PFSK-1 (cell line): Measurements from ENCODE around the gene GRWD1.
A peak's percentile ranks its signal among the peaks of the same experiment; 100 is the strongest.

ENCODE experiments used
- FOXP2 ChIP-seq: optimal IDR thresholded peaks from 2 replicates; pipeline ENCODE3; 2011; ENCODE audit warnings: borderline replicate concordance, control low read depth, inconsistent platforms; ENCODE audit not compliant: insufficient read depth; ENCODE audit errors: extremely low read length, extremely low read depth
- POLR2AphosphoS5 ChIP-seq: IDR thresholded peaks from 2 replicates; pipeline ENCODE4 v1.6.1; 2012; ENCODE audit warnings: low read depth, mild to moderate bottlenecking, control low read depth, low read length, moderate library complexity
- SIN3A ChIP-seq: IDR thresholded peaks from 2 replicates; pipeline ENCODE4 v1.6.1; 2012; ENCODE audit warnings: mild to moderate bottlenecking, low read length, moderate library complexity, borderline replicate concordance; ENCODE audit not compliant: insufficient read depth
- TAF1 ChIP-seq: IDR thresholded peaks from 2 replicates; pipeline ENCODE4 v1.6.1; 2012; ENCODE audit warnings: low read length, control low read depth, borderline replicate concordance; ENCODE audit not compliant: insufficient read depth
- TF ChIP-seq, protein P1 (sequence below), 2 experiments: IDR thresholded peaks; 2 replicates each; pipeline versions ENCODE4 v1.6.1 to v1.8.0; 2011 to 2012; ENCODE audit warnings: low read depth in 2 of 2, low read length in 2 of 2, control low read depth in 1 of 2, inconsistent platforms in 1 of 2, mild to moderate bottlenecking in 1 of 2, moderate library complexity in 1 of 2; ENCODE audit not compliant: insufficient read depth in 1 of 2

Gene GRWD1

DNA sequence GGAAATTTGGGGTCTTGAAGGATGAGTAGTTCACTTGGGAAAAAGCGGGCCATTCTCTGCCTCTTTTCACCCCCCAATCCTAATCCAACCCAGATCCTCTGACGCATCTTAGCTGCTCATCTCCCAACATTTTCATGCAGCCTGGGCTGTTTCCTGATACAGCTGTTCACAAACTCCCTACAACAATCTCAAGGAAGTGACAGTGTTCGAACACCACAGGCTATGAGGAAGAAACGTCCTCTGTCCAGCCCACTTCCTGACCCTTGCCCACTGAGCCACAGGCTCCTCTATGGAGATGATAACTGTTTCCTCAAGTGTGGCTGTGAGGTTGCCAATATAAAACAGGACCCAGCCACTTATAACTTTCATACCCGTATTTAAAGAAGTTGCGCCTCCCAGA is 49.6 kb downstream of the GRWD1 start:
- TF ChIP-seq, protein P1, sequence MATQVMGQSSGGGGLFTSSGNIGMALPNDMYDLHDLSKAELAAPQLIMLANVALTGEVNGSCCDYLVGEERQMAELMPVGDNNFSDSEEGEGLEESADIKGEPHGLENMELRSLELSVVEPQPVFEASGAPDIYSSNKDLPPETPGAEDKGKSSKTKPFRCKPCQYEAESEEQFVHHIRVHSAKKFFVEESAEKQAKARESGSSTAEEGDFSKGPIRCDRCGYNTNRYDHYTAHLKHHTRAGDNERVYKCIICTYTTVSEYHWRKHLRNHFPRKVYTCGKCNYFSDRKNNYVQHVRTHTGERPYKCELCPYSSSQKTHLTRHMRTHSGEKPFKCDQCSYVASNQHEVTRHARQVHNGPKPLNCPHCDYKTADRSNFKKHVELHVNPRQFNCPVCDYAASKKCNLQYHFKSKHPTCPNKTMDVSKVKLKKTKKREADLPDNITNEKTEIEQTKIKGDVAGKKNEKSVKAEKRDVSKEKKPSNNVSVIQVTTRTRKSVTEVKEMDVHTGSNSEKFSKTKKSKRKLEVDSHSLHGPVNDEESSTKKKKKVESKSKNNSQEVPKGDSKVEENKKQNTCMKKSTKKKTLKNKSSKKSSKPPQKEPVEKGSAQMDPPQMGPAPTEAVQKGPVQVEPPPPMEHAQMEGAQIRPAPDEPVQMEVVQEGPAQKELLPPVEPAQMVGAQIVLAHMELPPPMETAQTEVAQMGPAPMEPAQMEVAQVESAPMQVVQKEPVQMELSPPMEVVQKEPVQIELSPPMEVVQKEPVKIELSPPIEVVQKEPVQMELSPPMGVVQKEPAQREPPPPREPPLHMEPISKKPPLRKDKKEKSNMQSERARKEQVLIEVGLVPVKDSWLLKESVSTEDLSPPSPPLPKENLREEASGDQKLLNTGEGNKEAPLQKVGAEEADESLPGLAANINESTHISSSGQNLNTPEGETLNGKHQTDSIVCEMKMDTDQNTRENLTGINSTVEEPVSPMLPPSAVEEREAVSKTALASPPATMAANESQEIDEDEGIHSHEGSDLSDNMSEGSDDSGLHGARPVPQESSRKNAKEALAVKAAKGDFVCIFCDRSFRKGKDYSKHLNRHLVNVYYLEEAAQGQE (IDR thresholded peaks at IDR 0.05; ENCODE audit: insufficient read depth in 1 of 2, low read depth in 2 of 2, low read length in 2 of 2): peak in 1 of 2 experiments; percentile 70; a peak in 2 of 4 replicates
- TF ChIP-seq SIN3A (peak; percentile 67; the same call in 1 of the 2 replicates), FOXP2 (peak; percentile 34), TAF1 (no peak), POLR2AphosphoS5 (no peak)

DNA sequence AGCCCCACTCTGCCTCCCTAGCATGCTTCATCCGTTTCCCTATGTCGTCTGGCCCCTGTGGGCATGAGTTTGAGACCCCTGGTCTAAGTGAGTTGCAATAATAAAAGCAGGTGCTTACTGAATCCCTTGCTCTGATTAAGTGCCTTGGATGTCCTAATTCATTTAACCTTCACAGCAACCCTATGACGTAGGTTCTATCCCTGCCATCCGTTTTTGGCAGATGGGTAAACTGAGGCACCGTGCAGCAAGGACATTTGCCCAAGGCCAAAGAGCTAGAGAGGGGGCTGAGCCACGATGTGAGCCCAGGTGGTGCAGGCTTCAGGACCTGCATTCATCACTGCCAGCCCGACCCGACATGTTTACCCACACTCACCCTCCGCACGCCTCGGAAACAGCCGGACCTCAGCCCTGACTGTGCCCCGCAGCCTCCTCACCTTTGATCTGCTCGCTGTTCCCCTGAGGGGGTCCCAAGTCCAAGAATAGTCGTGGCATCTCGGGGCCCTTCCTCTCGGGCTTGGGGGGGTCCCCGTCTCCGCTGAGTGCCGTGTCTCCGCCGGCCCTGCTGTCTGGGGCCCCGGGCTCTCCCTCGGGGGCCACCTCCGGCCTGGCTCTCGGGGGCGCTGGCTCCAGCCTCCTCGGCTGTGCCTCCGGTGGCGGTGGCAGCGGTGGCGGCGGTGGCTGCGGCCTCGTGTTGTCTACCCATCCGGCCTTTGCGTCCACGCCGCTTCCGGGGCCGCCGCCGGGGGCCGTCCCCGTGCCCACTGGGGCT is 51.4 kb downstream of the GRWD1 start:
- TF ChIP-seq FOXP2: no peak
- TF ChIP-seq SIN3A: no peak
- TF ChIP-seq, protein P1 (IDR thresholded peaks at IDR 0.05; ENCODE audit: insufficient read depth in 1 of 2, low read depth in 2 of 2, low read length in 2 of 2): no peak

DNA sequence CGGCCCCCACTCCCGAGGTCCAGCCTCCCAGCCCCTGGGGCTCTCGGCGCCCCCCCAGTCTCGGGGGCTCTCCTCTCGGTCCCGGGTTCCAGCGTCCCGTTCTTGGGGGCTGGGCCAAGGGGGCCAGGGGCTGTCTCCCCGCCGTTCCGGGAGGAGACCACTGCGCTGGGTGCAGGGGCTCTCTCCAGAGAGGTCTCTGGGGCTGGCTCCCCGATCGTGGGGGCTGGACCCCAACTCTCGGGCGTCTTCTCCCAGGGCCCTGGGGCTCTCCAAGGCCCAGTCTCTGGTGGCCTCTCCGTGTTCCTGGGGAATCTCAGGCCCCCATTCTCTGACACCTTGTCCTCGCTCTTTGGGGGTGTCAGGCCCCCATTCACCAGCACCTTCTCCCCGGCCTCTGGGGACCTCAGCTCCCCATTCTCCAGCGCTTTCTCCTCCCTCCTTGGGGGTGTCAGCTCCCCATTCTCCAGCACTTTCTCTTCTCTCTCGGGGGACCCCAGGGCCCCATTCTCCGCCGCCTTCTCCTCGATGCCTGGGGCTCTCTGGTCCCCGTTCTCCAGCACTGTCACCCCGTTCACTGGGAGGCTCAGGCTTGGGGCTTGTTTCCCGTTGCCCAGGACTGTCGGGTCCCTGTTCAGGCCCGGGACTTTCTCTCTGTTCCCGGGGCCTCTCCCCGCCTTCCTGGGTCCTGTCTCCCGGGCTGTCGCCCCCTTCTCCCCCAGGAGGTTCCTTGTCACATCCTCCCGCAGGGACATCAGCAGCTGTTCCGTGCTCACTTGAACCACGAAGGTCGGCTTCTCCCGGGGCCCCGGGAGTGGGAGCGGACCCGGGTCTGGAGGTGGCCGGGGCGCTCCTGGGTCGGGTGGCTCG is 52.2 kb downstream of the GRWD1 start:
- TF ChIP-seq TAF1: no peak
- TF ChIP-seq SIN3A: no peak
- TF ChIP-seq, protein P1 (IDR thresholded peaks at IDR 0.05; ENCODE audit: insufficient read depth in 1 of 2, low read depth in 2 of 2, low read length in 2 of 2): no peak
- TF ChIP-seq POLR2AphosphoS5: no peak
- TF ChIP-seq FOXP2: no peak

DNA sequence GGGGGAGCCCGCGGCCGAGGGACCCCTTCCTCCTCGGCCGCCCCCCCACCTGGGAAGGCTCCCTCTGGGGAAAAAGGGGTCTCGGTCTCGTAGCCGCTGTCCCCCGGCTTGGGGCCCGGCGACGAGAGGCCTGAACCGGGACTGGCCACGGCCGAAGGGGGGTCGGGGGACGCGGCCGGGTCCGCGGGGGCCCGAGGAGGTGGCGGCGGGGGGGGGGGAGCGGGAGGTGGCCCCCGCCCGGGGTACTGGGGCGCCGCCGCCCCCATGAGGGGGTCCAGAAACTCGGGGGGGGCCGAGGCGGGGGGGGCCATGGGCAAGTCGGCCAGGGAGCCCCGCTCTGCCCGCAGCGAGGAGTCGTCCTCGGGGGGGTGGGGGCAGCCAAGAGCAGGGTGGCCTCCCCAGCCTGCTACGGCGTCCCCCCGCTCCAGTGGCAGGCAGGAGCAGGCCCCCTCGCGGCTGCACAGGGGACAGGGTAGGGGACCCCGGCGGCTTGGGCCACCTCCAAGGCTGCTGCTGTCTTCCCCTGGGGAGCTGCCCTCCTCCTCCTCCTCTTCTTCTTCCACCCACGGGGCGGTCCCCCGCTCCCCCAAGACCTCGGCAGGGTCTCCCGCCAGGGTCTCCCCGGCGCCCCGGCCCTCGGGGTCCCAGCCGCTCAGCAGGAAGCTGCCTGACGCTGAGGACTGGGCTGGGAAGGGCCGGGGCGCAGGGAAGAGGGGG is 53.0 kb downstream of the GRWD1 start:
- TF ChIP-seq FOXP2 (no peak), TAF1 (no peak), POLR2AphosphoS5 (no peak), SIN3A (no peak)
- TF ChIP-seq, protein P1 (IDR thresholded peaks at IDR 0.05; ENCODE audit: insufficient read depth in 1 of 2, low read depth in 2 of 2, low read length in 2 of 2): no peak
